Body of pancreas (tissue), 4 donors: ENCODE data around the gene CNOT6.

Experiments
- POLR2A ChIP-seq, 3 donors: fragments of 450-650 bp; IDR thresholded peaks; one replicate each; pipeline ENCODE4 v1.6.1; 2016; ENCODE audit warnings: antibody characterized with exemption in 3 of 3, mild to moderate bottlenecking in 2 of 3
- TF ChIP-seq, protein P1 (sequence below), 7 experiments: fragments of 450-650 bp in 4 of 7; fragments of 200-600 bp in 3 of 7; sonication (generic) in 3 of 7; IDR thresholded peaks; one replicate each; pipeline ENCODE4 v1.5.1; 2016 to 2019; ENCODE audit warnings: antibody characterized with exemption in 7 of 7

DNA sequence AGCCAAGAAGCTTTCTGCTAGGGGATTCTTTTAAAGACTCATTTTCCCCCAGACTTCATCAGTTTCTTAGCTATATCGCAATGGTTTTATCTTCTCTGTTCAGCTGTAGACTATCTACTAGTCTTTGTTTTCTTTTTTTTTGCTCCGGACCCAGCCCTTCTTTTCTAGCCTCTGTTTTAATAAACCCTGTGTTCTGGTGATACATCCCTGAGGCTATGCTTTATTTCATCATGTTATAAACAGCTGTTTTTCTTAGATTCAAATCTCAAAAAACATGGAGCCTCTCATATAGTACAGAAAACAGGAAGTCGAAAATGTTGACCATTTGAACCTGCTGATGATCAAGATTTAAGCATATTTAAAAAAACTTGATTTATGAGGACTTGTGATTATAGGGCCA is 59.4 kb downstream of the CNOT6 start:
- TF ChIP-seq, protein P1, sequence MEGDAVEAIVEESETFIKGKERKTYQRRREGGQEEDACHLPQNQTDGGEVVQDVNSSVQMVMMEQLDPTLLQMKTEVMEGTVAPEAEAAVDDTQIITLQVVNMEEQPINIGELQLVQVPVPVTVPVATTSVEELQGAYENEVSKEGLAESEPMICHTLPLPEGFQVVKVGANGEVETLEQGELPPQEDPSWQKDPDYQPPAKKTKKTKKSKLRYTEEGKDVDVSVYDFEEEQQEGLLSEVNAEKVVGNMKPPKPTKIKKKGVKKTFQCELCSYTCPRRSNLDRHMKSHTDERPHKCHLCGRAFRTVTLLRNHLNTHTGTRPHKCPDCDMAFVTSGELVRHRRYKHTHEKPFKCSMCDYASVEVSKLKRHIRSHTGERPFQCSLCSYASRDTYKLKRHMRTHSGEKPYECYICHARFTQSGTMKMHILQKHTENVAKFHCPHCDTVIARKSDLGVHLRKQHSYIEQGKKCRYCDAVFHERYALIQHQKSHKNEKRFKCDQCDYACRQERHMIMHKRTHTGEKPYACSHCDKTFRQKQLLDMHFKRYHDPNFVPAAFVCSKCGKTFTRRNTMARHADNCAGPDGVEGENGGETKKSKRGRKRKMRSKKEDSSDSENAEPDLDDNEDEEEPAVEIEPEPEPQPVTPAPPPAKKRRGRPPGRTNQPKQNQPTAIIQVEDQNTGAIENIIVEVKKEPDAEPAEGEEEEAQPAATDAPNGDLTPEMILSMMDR (IDR thresholded peaks at IDR 0.05), result no peak
- no peak for TF ChIP-seq POLR2A (IDR thresholded peaks at IDR 0.05)
